Measurements from ENCODE around the gene HOTAIR.

GRCh38 chr12:53981634-53982565 lies 7.1 kb upstream of the HOTAIR start:
- TF ChIP-seq GATA2 (IDR thresholded peaks at IDR 0.05; ENCODE audit: low read depth, low read length) (no peak), GATA3 (IDR thresholded peaks at IDR 0.05; ENCODE audit: low read depth, low read length) (no peak)

Data from SH-SY5Y (cell line).